B cell (primary cell): ENCODE data around the gene GLRX2. TPM values are rescaled to one million over a fixed set of nuclear protein-coding genes. Genes with fewer than 3 reads are reported as not detected.

Experiments used
- ATAC-seq: fragments of 200-7000 bp; cut with Tn5 transposase; one replicate; pipeline ENCODE4 v1.10.0; 2021; ENCODE audit warnings: low read depth, mild to moderate bottlenecking, moderate number of reproducible peaks, moderate library complexity
- CTCF ChIA-PET: fragments of 350-600 bp; sonication (Branson Sonifier 250); formaldehyde crosslinking; loops from one replicate; lab custom pipeline; 2021; ENCODE audit warnings: antibody characterized with exemption, inconsistent platforms; lab: Charles Lee
- POLR2A ChIA-PET: fragments of 350-600 bp; sonication (Branson Sonifier 250); formaldehyde crosslinking; loops from one replicate; lab custom pipeline; 2021; ENCODE audit warnings: antibody characterized with exemption; lab: Charles Lee
- DNase-seq: peaks from one replicate; pipeline ENCODE4 v3.0.0; 2013
- H2AFZ ChIP-seq: 2 replicates; pipeline ENCODE4 v1.6.1; 2012; ENCODE audit warnings: mild to moderate bottlenecking, low read depth, low read length; ENCODE audit not compliant: insufficient read depth, poor library complexity, severe bottlenecking
- H3K27ac ChIP-seq, 2 donors: 1 replicate in 1 of 2; 2 replicates in 1 of 2; pipeline ENCODE4 v1.5.1; 2012 to 2013; ENCODE audit warnings: low read length in 2 of 2, mild to moderate bottlenecking in 2 of 2, moderate library complexity in 1 of 2
- H3K27me3 ChIP-seq, 4 experiments: fragments of 200-600 bp in 1 of 4; sonication (generic) in 1 of 4; replicated peaks in 1 of 4; 1 replicate in 2 of 4; 2 replicates in 2 of 4; pipeline versions ENCODE4 v1.6.1 to v1.7.0; 2013 to 2016; ENCODE audit warnings: low read length in 3 of 4, mild to moderate bottlenecking in 2 of 4, mixed read lengths in 1 of 4, moderate library complexity in 1 of 4; ENCODE audit not compliant: insufficient read depth in 4 of 4, control insufficient read depth in 3 of 4; ENCODE audit errors: control extremely low read depth in 1 of 4
- H3K36me3 ChIP-seq, 2 experiments: replicated peaks in 1 of 2; 1 replicate in 1 of 2; 2 replicates in 1 of 2; pipeline versions ENCODE4 v1.6.1 to v1.7.1; 2013; ENCODE audit warnings: low read length in 1 of 2; ENCODE audit not compliant: insufficient read depth in 2 of 2, control insufficient read depth in 1 of 2; ENCODE audit errors: control extremely low read depth in 1 of 2, extremely low read depth in 1 of 2
- H3K4me1 ChIP-seq, 2 donors: fragments of 200-600 bp in 1 of 2; sonication (generic) in 1 of 2; 1 replicate in 1 of 2; 2 replicates in 1 of 2; pipeline versions ENCODE4 v1.5.1 to v1.6.1; 2013 to 2017; ENCODE audit warnings: low read length in 2 of 2; ENCODE audit not compliant: control insufficient read depth in 2 of 2, insufficient read depth in 2 of 2
- H3K4me2 ChIP-seq: replicated peaks from 2 replicates; pipeline ENCODE3; 2012; ENCODE audit warnings: mild to moderate bottlenecking, low read depth, low read length; ENCODE audit not compliant: poor library complexity, severe bottlenecking
- H3K4me3 ChIP-seq, 5 experiments: fragments of 200-600 bp in 1 of 5; sonication (generic) in 1 of 5; 1 replicate in 3 of 5; 2 replicates in 2 of 5; pipeline versions ENCODE4 v1.5.1 to v1.7.0; 2011 to 2016; ENCODE audit warnings: low read length in 4 of 5, mild to moderate bottlenecking in 4 of 5, low read depth in 2 of 5, control low read depth in 1 of 5, moderate library complexity in 1 of 5; ENCODE audit not compliant: insufficient read depth in 1 of 5; ENCODE audit errors: control extremely low read depth in 1 of 5, extremely low read depth in 1 of 5
- H3K79me2 ChIP-seq: fragments of 200-600 bp; sonication (generic); one replicate; pipeline ENCODE4 v1.6.0; 2016; ENCODE audit warnings: low read length; ENCODE audit not compliant: control insufficient read depth, insufficient read depth
- H3K9ac ChIP-seq: fragments of 200-600 bp; sonication (generic); 2 replicates; pipeline ENCODE4 v1.6.1; 2017; ENCODE audit warnings: mild to moderate bottlenecking, low read length, moderate library complexity
- H3K9me3 ChIP-seq, 3 donors: one replicate each; pipeline versions ENCODE4 v1.6.1 to v1.7.1; 2013; ENCODE audit warnings: low read length in 2 of 3; ENCODE audit not compliant: control insufficient read depth in 2 of 3, insufficient read depth in 1 of 3; ENCODE audit errors: control extremely low read depth in 1 of 3
- H4K20me1 ChIP-seq: 2 replicates; pipeline ENCODE4 v1.6.0; 2012; ENCODE audit warnings: mild to moderate bottlenecking, low read length; ENCODE audit not compliant: insufficient read depth, control insufficient read depth, poor library complexity, severe bottlenecking
- H3K27ac Mint-ChIP-seq: one replicate; pipeline ENCODE4 v1.8.0; 2021; ENCODE audit warnings: mixed read lengths
- H3K27me3 Mint-ChIP-seq: one replicate; pipeline ENCODE4 v1.8.0; 2021; ENCODE audit warnings: mixed read lengths
- H3K4me1 Mint-ChIP-seq: one replicate; pipeline ENCODE4 v1.8.0; 2021; ENCODE audit warnings: mixed read lengths
- H3K4me3 Mint-ChIP-seq: one replicate; pipeline ENCODE4 v1.8.0; 2021; ENCODE audit warnings: mixed read lengths
- H3K9me3 Mint-ChIP-seq: one replicate; pipeline ENCODE4 v1.8.0; 2022; ENCODE audit warnings: mixed read lengths; ENCODE audit not compliant: insufficient read depth
- CTCF ChIP-seq: fragments of 200-600 bp; IDR thresholded peaks from one replicate; pipeline ENCODE4 v1.8.0; 2022; ENCODE audit warnings: antibody characterized with exemption, mild to moderate bottlenecking
- EZH2 ChIP-seq: IDR thresholded peaks from 2 replicates; pipeline ENCODE4 v1.6.1; 2012; ENCODE audit warnings: borderline replicate concordance, low read depth, mild to moderate bottlenecking, moderate library complexity, low read length; ENCODE audit not compliant: insufficient read depth, poor library complexity, severe bottlenecking
- WGBS: methylation state at CpG from one replicate; pipeline ENCODE4 v1.1.5; 2013; ENCODE audit warnings: missing lambda C conversion rate; ENCODE audit not compliant: insufficient coverage; 5-methylcytosine and 5-hydroxymethylcytosine counted together
- intact Hi-C: fragments of 100-400 bp; cut with micrococcal nuclease; formaldehyde crosslinking; loops from one replicate; pipeline ENCODE4 v1.10.0; 2022
- polyA plus RNA-seq: library from polyadenylated mRNA; depleted of rRNA; stranded (reverse); fragments of >200 nt; gene quantifications from 2 replicates; pipeline ENCODE4 v1.2.3, GENCODE V29; 2012
- total RNA-seq, 2 donors: library from RNA; stranded (reverse); fragments of 120-200 nt in 1 of 2; gene quantifications; 1 replicate in 1 of 2; 2 replicates in 1 of 2; pipeline versions ENCODE4 v1.2.3 to v1.2.4, GENCODE V29; 2013 to 2022

Gene GLRX2
- total and polyA plus RNA-seq, 2 donors (not counting 1 experiment from before 2014, with no cell fraction given), result 2.7 to 12.9 TPM

DNA sequence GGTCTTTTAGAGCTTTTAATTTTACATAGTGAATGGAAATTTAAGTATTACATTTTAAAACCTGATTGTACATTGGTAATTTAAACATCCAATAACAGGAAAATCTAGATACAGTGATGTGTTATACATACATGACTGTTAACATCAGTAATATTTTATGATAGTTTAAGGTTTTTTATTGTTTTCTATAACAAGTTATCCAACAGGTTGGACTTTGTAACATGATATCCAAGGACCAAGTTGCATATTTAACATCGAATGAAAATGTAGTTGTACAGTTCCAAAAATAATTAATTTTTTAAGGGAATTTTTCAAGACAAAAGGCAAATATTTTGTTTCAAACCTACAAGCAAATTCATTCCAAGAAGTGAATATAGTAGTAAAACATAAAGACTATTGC is 14.3 kb downstream of the GLRX2 start:
- H3K4me1 ChIP-seq, result no peaks in the 10 kb centered on the region
- ChIA-PET CTCF (no interaction called here), POLR2A (no interaction called here)
- intact Hi-C loops, result no loop called here
- H3K9me3 Mint-ChIP-seq, result no peaks in the 10 kb centered on the region
- no peak for DNase-seq
- no peaks in the 10 kb centered on the region for H4K20me1 ChIP-seq
- no peaks in the 10 kb centered on the region for H3K79me2 ChIP-seq
- peaks cover 0 to 12% of the 10 kb centered on the region in 2 experiments for H3K36me3 ChIP-seq
- no peak overlapping the region for H3K9ac ChIP-seq
- ATAC-seq, result no peak
- no peaks in the 10 kb centered on the region for H3K27me3 ChIP-seq
- no peak overlapping the region for H3K27ac ChIP-seq
- no peak overlapping the region for H3K4me3 ChIP-seq
- H3K4me2 ChIP-seq, result no peak overlapping the region
- no CpG with 5 or more reads among the region's 1 CpG for WGBS
- H3K9me3 ChIP-seq, result no peaks in the 10 kb centered on the region
- TF ChIP-seq EZH2 (no peak), CTCF (no peak)
- no peaks in the 10 kb centered on the region for H3K4me1 Mint-ChIP-seq
- H2AFZ ChIP-seq, result no peak overlapping the region
- H3K27me3 Mint-ChIP-seq, result no peaks in the 10 kb centered on the region
- no peak overlapping the region for H3K4me3 Mint-ChIP-seq
- no peak overlapping the region for H3K27ac Mint-ChIP-seq

DNA sequence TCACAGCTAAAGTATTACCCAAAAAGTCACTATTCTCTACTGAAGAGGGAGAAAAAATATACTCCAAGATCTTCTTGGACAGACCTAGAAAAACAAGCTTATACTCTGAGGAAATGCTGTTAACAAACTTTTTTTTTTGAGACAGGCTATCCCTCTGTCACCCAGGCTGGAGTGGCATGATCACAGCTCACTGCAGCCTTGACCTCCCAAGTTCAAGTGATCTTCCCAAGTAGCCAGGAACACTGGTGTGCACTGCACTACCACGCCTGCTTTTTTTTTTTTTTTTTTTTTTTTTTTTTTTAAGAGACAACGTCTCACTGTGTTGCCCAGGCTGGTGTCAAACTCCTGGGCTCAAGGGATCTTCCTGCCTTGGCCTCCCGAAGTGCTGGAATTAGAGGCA is 17.3 kb downstream of the GLRX2 start:
- Histone ChIP-seq H3K36me3 (peaks cover 0 to 22% of the 10 kb centered on the region in 2 experiments), H3K9me3 (no peaks in the 10 kb centered on the region), H4K20me1 (no peaks in the 10 kb centered on the region), H2AFZ (no peak overlapping the region), H3K4me1 (no peaks in the 10 kb centered on the region), H3K27me3 (no peaks in the 10 kb centered on the region), H3K79me2 (no peaks in the 10 kb centered on the region), H3K27ac (no peak overlapping the region), H3K9ac (no peak overlapping the region), H3K4me3 (no peak overlapping the region), H3K4me2 (no peak overlapping the region)
- Mint-ChIP-seq H3K27me3 (no peaks in the 10 kb centered on the region), H3K27ac (no peak overlapping the region), H3K4me1 (peaks cover 6% of the 10 kb centered on the region), H3K9me3 (no peaks in the 10 kb centered on the region), H3K4me3 (no peak overlapping the region)
- ChIA-PET POLR2A (no interaction called here), CTCF (no interaction called here)
- TF ChIP-seq EZH2, result no peak
- no peak for TF ChIP-seq CTCF
- 93% methylated on average over 2 of the region's 3 CpGs for WGBS
- no peak for ATAC-seq
- DNase-seq, result no peak
- intact Hi-C loops, result no loop called here
